Heart right ventricle (tissue), 16 donors: Measurements from ENCODE around the gene GAB3. TPM values are rescaled to one million over a fixed set of nuclear protein-coding genes. Genes with fewer than 3 reads are reported as not detected.

Experiments
- ATAC-seq, 8 donors: fragments of 200-7000 bp; cut with Tn5 transposase; one replicate each; pipeline ENCODE4 v1.9.1; 2020; ENCODE audit warnings: mild to moderate bottlenecking in 8 of 8, moderate library complexity in 8 of 8, moderate number of reproducible peaks in 1 of 8
- DNase-seq, 2 donors: peaks; one replicate each; pipeline ENCODE4 v3.0.0-alpha.2; 2020
- H3K27ac ChIP-seq, 10 donors: fragments of 200-600 bp; sonication (generic) in 2 of 10; one replicate each; pipeline versions ENCODE4 v1.5.0 to v1.8.0; 2020 to 2022; ENCODE audit warnings: mild to moderate bottlenecking in 3 of 10
- H3K27me3 ChIP-seq, 7 donors: fragments of 200-600 bp; one replicate each; pipeline ENCODE4 v1.8.0; 2021 to 2022; ENCODE audit warnings: mild to moderate bottlenecking in 2 of 7
- H3K36me3 ChIP-seq, 9 donors: fragments of 200-600 bp; sonication (generic) in 1 of 9; one replicate each; pipeline versions ENCODE4 v1.5.0 to v1.8.0; 2020 to 2022; ENCODE audit warnings: mild to moderate bottlenecking in 2 of 9
- H3K4me1 ChIP-seq, 9 donors: fragments of 200-600 bp; sonication (generic) in 1 of 9; one replicate each; pipeline versions ENCODE4 v1.5.0 to v1.8.0; 2020 to 2022; ENCODE audit warnings: mild to moderate bottlenecking in 4 of 9
- H3K4me3 ChIP-seq, 10 donors: fragments of 200-600 bp; sonication (generic) in 2 of 10; one replicate each; pipeline versions ENCODE4 v1.5.0 to v1.8.0; 2020 to 2022; ENCODE audit warnings: mild to moderate bottlenecking in 7 of 10, moderate library complexity in 2 of 10
- H3K9me3 ChIP-seq, 11 donors: fragments of 200-600 bp in 10 of 11; sonication (generic) in 2 of 11; one replicate each; pipeline versions ENCODE4 v1.5.0 to v1.8.0; 2013 to 2022; ENCODE audit warnings: mild to moderate bottlenecking in 2 of 11, control low read depth in 1 of 11, moderate library complexity in 1 of 11
- CTCF ChIP-seq, 9 donors: fragments of 200-600 bp; sonication (generic) in 2 of 9; IDR thresholded peaks; one replicate each; pipeline versions ENCODE4 v1.5.0 to v1.8.0; 2021 to 2022; ENCODE audit warnings: antibody characterized with exemption in 9 of 9, mild to moderate bottlenecking in 5 of 9, moderate library complexity in 1 of 9
- WGBS, 2 donors: extraction: QIAGEN DNeasy Blood & Tissue Kit; methylation state at CpG; one replicate each; pipeline ENCODE4 v1.1.7; 2013; ENCODE audit warnings: inconsistent platforms in 1 of 2; 5-methylcytosine and 5-hydroxymethylcytosine counted together
- intact Hi-C, 10 donors: fragments of 100-400 bp; cut with DNase I; formaldehyde crosslinking; loops; one replicate each; pipeline versions ENCODE4 v1.11.1 to v1.14.2; 2022
- polyA plus RNA-seq, 2 donors: library from polyadenylated mRNA; stranded (reverse); fragments of 200-250 nt; gene quantifications; one replicate each; pipeline ENCODE4 v1.2.3, GENCODE V29; 2013
- total RNA-seq, 10 donors: library from RNA; stranded (reverse); fragmentation: NEBNext Ultra II Directional in 3 of 10; extraction: Animal tissue kit (Norgen Biotek cat#: 25700) in 3 of 10; gene quantifications; one replicate each; pipeline versions ENCODE4 v1.2.1 to v1.2.4, GENCODE V29; 2021 to 2023
- donor health status: Arrhythmogenic right ventricular cardiomyopathy.
- donor health status: ischemic (EF 13 %, LVEDD 7.1; RV severe dilation, severe dysfunction).
- donor health status: healthy with polysubstance abuse.
- donor health status: DM: no; HTN: yes; CAD: no.
- donor health status: DM: no; HTN: no; CAD: no.
- donor health status: ischemic (EF 25% LVEDD 6.9; RV normal size, moderate dysfunction).
- donor health status: ischemic (EF 25% LVEDD 5.7; RV mildly dilated, moderate dysfunction).
- donor health status: healthy.
- donor health status: DM: yes; HTN: yes; CAD: no.
- donor health status: Ischemic cardiomyopathy.
- donor health status: ischemic (EF 35%, LVEDD 5.7; RV mildly dilated, moderate dysfunction).
- donor health status: nonischemic (EF 11% LVEDD 7.7; RV severe dilation, severe dysfunction).
- donor health status: DM: yes; HTN: yes; CAD: no.
- donor health status: PGD.
- donor health status: ischemic (EF 29% LVEDD 5.4; RV normal size, mild dysfunction).
- donor health status: nonischemic (EF 23%, LVEDD 6.1; RV moderate dilation, normal function).

GAB3 gene
- total and polyA plus RNA-seq, 12 donors: 5.9 to 32.1 (median 22.0) TPM

- Histone ChIP-seq H3K27me3 (no peaks in the 10 kb centered on the region), H3K36me3 (peaks cover 0 to 6% (median 0%) of the 10 kb centered on the region in 9 donors), H3K4me1 (peaks cover 0 to 25% (median 4%) of the 10 kb centered on the region in 9 donors), H3K27ac (peak overlapping the region in 1 of 10 donors; percentile 64), H3K4me3 (no peak overlapping the region), H3K9me3 (no peaks in the 10 kb centered on the region)
- no peak for TF ChIP-seq CTCF (IDR thresholded peaks at IDR 0.05)
- intact Hi-C loops: no loop called here
- 92 to 97% methylated on average over 2 of the region's 2 CpGs for WGBS, 2 donors
- ATAC-seq: no peak
- no peak for DNase-seq
Measured at GRCh38 chrX:154795016-154795415, 44.1 kb upstream of the GAB3 start.

- WGBS, 2 donors: 91 to 94% methylated on average over 7 of the region's 7 CpGs
- TF ChIP-seq CTCF (IDR thresholded peaks at IDR 0.05): no peak
- no peak for ATAC-seq
Measured at GRCh38 chrX:154793084-154793795, 42.4 kb upstream of the GAB3 start.

GRCh38 chrX:154791939-154792338 is 41.1 kb upstream of the GAB3 start:
- Histone ChIP-seq H3K27me3 (no peaks in the 10 kb centered on the region), H3K4me1 (peaks cover 0 to 3% (median 0%) of the 10 kb centered on the region in 9 donors), H3K27ac (no peak overlapping the region), H3K4me3 (no peak overlapping the region), H3K36me3 (peaks cover 0 to 19% (median 0%) of the 10 kb centered on the region in 9 donors), H3K9me3 (no peaks in the 10 kb centered on the region)
- no peak for TF ChIP-seq CTCF (IDR thresholded peaks at IDR 0.05)
- intact Hi-C loops: no loop called here
- ATAC-seq (no peak), DNase-seq (no peak)
- WGBS, 2 donors: 92 to 96% methylated on average over 8 of the region's 8 CpGs

More at GRCh38 chrX:154793084-154793795, 42.4 kb upstream of the GAB3 start:
- Histone ChIP-seq H3K4me3 (no peak overlapping the region), H3K9me3 (no peaks in the 10 kb centered on the region), H3K27me3 (no peaks in the 10 kb centered on the region), H3K36me3 (peaks cover 0 to 15% (median 0%) of the 10 kb centered on the region in 9 donors), H3K27ac (no peak overlapping the region), H3K4me1 (peaks cover 0 to 8% (median 0%) of the 10 kb centered on the region in 9 donors)
- no peak for DNase-seq
- intact Hi-C loops: no loop called here

- ATAC-seq: no peak
Measured at GRCh38 chrX:154791467-154791866, 40.6 kb upstream of the GAB3 start.

More at GRCh38 chrX:154791467-154791866, 40.6 kb upstream of the GAB3 start:
- H3K9me3 ChIP-seq: no peaks in the 10 kb centered on the region
- H3K36me3 ChIP-seq: peaks cover 0 to 19% (median 0%) of the 10 kb centered on the region in 9 donors
- H3K4me1 ChIP-seq: peaks cover 0 to 3% (median 0%) of the 10 kb centered on the region in 9 donors
- no peak overlapping the region for H3K4me3 ChIP-seq
- H3K27ac ChIP-seq: no peak overlapping the region
- DNase-seq: no peak
- H3K27me3 ChIP-seq: no peaks in the 10 kb centered on the region
- TF ChIP-seq CTCF (IDR thresholded peaks at IDR 0.05): no peak
- 67 to 75% methylated on average over 4 of the region's 4 CpGs for WGBS, 2 donors
- intact Hi-C loops: no loop called here
